Fibroblast of lung (primary cell): Measurements from ENCODE around the gene CFD. TPM values are rescaled to one million over a fixed set of nuclear protein-coding genes. Genes with fewer than 3 reads are reported as not detected.

Source experiments
- DNase-seq, 2 donors: peaks; one replicate each; pipeline versions ENCODE4 v3.0.0 to v3.0.0-alpha.2; 2010; ENCODE audit warnings: low read depth in 2 of 2
- H2AFZ ChIP-seq: 2 replicates; pipeline ENCODE4 v1.5.1; 2012; ENCODE audit warnings: low read length, control low read depth, inconsistent platforms
- H3K27ac ChIP-seq: 2 replicates; pipeline ENCODE4 v1.5.1; 2011; ENCODE audit warnings: low read length, control low read depth; ENCODE audit not compliant: insufficient read depth
- H3K27me3 ChIP-seq: 2 replicates; pipeline ENCODE4 v1.5.1; 2011; ENCODE audit warnings: mild to moderate bottlenecking, low read length; ENCODE audit not compliant: control insufficient read depth, insufficient read depth
- H3K36me3 ChIP-seq: 2 replicates; pipeline ENCODE4 v1.5.1; 2011; ENCODE audit warnings: low read length; ENCODE audit not compliant: control insufficient read depth, insufficient read depth
- H3K4me1 ChIP-seq: 2 replicates; pipeline ENCODE4 v1.5.1; 2011; ENCODE audit warnings: low read length; ENCODE audit not compliant: control insufficient read depth, insufficient read depth; ENCODE audit errors: extremely low read depth
- H3K4me2 ChIP-seq: 2 replicates; pipeline ENCODE4 v1.5.1; 2011; ENCODE audit warnings: low read length, control low read depth; ENCODE audit not compliant: insufficient read depth; ENCODE audit errors: extremely low read depth
- H3K4me3 ChIP-seq, 4 experiments: fragments of 200-600 bp in 1 of 4; sonication (generic) in 1 of 4; replicated peaks in 1 of 4; 2 replicates each; pipeline ENCODE4 v1.5.1; 2011 to 2016; ENCODE audit warnings: low read length in 4 of 4, low read depth in 3 of 4, mild to moderate bottlenecking in 3 of 4, control low read depth in 2 of 4, inconsistent platforms in 1 of 4, mixed read lengths in 1 of 4; ENCODE audit not compliant: insufficient read depth in 1 of 4; ENCODE audit errors: control extremely low read depth in 1 of 4
- H3K79me2 ChIP-seq: 2 replicates; pipeline ENCODE4 v1.5.1; 2012; ENCODE audit warnings: mild to moderate bottlenecking, low read length, inconsistent platforms; ENCODE audit not compliant: control insufficient read depth, insufficient read depth
- H3K9ac ChIP-seq: 2 replicates; pipeline ENCODE4 v1.5.1; 2011; ENCODE audit warnings: mild to moderate bottlenecking, low read length, control low read depth; ENCODE audit not compliant: insufficient read depth
- H3K9me3 ChIP-seq: 2 replicates; pipeline ENCODE4 v1.5.1; 2012; ENCODE audit warnings: low read depth, low read length; ENCODE audit not compliant: control insufficient read depth, insufficient read depth
- H4K20me1 ChIP-seq: 2 replicates; pipeline ENCODE4 v1.5.1; 2011; ENCODE audit warnings: low read length; ENCODE audit not compliant: control insufficient read depth, insufficient read depth; ENCODE audit errors: extremely low read depth
- CTCF ChIP-seq, 2 donors: IDR thresholded peaks in 1 of 2; conservative IDR thresholded peaks in 1 of 2; 1 replicate in 1 of 2; 2 replicates in 1 of 2; pipeline ENCODE4 v1.5.1; 2011 to 2012; ENCODE audit warnings: low read length in 2 of 2, control low read depth in 1 of 2, inconsistent platforms in 1 of 2, low read depth in 1 of 2, mild to moderate bottlenecking in 1 of 2
- EZH2 ChIP-seq: IDR thresholded peaks from 2 replicates; pipeline ENCODE4 v1.5.1; 2012; ENCODE audit warnings: low read length, control low read depth, mild to moderate bottlenecking; ENCODE audit errors: missing control alignments
- polyA plus RNA-seq, 2 donors: library from polyadenylated mRNA; depleted of rRNA in 1 of 2; stranded (reverse) in 1 of 2; unstranded in 1 of 2; fragments of >200 nt; gene quantifications; 2 replicates each; pipeline ENCODE4 v1.2.1, GENCODE V29; 2011 to 2012; ENCODE audit warnings: missing spikeins in 1 of 2
- total RNA-seq: library from RNA; depleted of rRNA; stranded (reverse); fragments of >200 nt; gene quantifications from 2 replicates; pipeline ENCODE4 v1.2.1, GENCODE V29; 2014

The CFD gene
- total and polyA plus RNA-seq, 2 donors (not counting 1 experiment from before 2014, with no cell fraction given), result 1.00 to 18.8 TPM

GRCh38 chr19:892243-892893, 32.9 kb downstream of the CFD start:
- Histone ChIP-seq H3K27me3 (no peaks in the 10 kb centered on the region), H3K79me2 (peaks cover 14% of the 10 kb centered on the region), H2AFZ (no peak overlapping the region), H4K20me1 (no peaks in the 10 kb centered on the region), H3K9me3 (no peaks in the 10 kb centered on the region), H3K4me3 (peak overlapping the region; percentile 67 to 85 (median 78)), H3K4me1 (no peaks in the 10 kb centered on the region), H3K27ac (peak overlapping the region; percentile 44), H3K9ac (peak overlapping the region; percentile 53), H3K36me3 (peaks cover 16% of the 10 kb centered on the region), H3K4me2 (peak overlapping the region; percentile 59)
- no peak for DNase-seq
- no peak for TF ChIP-seq EZH2
- TF ChIP-seq CTCF (conservative IDR thresholded peaks at IDR 0.05 in 1 of 2, IDR thresholded peaks at IDR 0.05 in 1 of 2; ENCODE audit: low read depth in 1 of 2, low read length in 2 of 2), result no peak

GRCh38 chr19:892894-893689, 33.6 kb downstream of the CFD start, which contains the start of the genes MED16 and RNU6-9:
Gene MED16, minus strand, starts transcription at chr19:893187. Its CDS starts 2,056 bp downstream, at chr19:891131.
Gene RNU6-9, plus strand, starts transcription at chr19:893484.
- no peak for TF ChIP-seq CTCF (conservative IDR thresholded peaks at IDR 0.05 in 1 of 2, IDR thresholded peaks at IDR 0.05 in 1 of 2; ENCODE audit: low read depth in 1 of 2, low read length in 2 of 2)
- no peak for TF ChIP-seq EZH2
- Histone ChIP-seq H4K20me1 (no peaks in the 10 kb centered on the region), H3K4me1 (no peaks in the 10 kb centered on the region), H3K79me2 (peaks cover 14% of the 10 kb centered on the region), H3K9me3 (no peaks in the 10 kb centered on the region), H3K4me3 (peak within 1 kb of the TSS; percentile 67 to 85 (median 84)), H3K27me3 (no peaks in the 10 kb centered on the region), H3K9ac (peak within 1 kb of the TSS; percentile 93), H3K36me3 (peaks cover 14% of the 10 kb centered on the region), H3K27ac (peak within 1 kb of the TSS; percentile 97), H3K4me2 (peak within 1 kb of the TSS; percentile 80), H2AFZ (peak within 1 kb of the TSS; percentile 91)
- DNase-seq, result peak; percentile 84 to 94

- no peaks in the 10 kb centered on the region for H4K20me1 ChIP-seq
- H3K4me2 ChIP-seq, result no peak overlapping the region
- no peak overlapping the region for H2AFZ ChIP-seq
- no peak overlapping the region for H3K4me3 ChIP-seq
- H3K9me3 ChIP-seq, result no peaks in the 10 kb centered on the region
- H3K79me2 ChIP-seq, result peaks cover 6% of the 10 kb centered on the region
- no peak overlapping the region for H3K27ac ChIP-seq
- peaks cover 8% of the 10 kb centered on the region for H3K36me3 ChIP-seq
- no peaks in the 10 kb centered on the region for H3K4me1 ChIP-seq
- DNase-seq, result no peak
- no peaks in the 10 kb centered on the region for H3K27me3 ChIP-seq
- no peak overlapping the region for H3K9ac ChIP-seq
- no peak for TF ChIP-seq EZH2
These were observed 37.0 kb downstream of the CFD start for GRCh38 chr19:896434-896833.
